Central memory CD8-positive, alpha-beta T cell (primary cell): ENCODE measurements around the gene CCDC87.

Source experiments
- ATAC-seq: fragments of 150-1000 bp; cut with Tn5 transposase; replicated peaks from 2 replicates; pipeline ENCODE4 v1.10.0; 2022; ENCODE audit warnings: mild to moderate bottlenecking, moderate FRiP score, moderate number of reproducible peaks; ENCODE audit not compliant: poor library complexity, severe bottlenecking; ENCODE audit errors: extremely low read depth
- DNase-seq, 2 donors: peaks; one replicate each; pipeline ENCODE4 v3.0.0; 2021; ENCODE audit warnings: low spot score in 2 of 2
- H3K27ac Mint-ChIP-seq: one replicate; pipeline ENCODE4 v1.8.0; 2022; ENCODE audit warnings: low read depth, mild to moderate bottlenecking, moderate library complexity, mixed read lengths
- H3K27me3 Mint-ChIP-seq: one replicate; pipeline ENCODE4 v1.8.0; 2022; ENCODE audit warnings: mixed read lengths
- H3K36me3 Mint-ChIP-seq: one replicate; pipeline ENCODE4 v1.8.0; 2022; ENCODE audit warnings: mild to moderate bottlenecking, moderate library complexity, mixed read lengths; ENCODE audit not compliant: insufficient read depth
- H3K4me1 Mint-ChIP-seq: one replicate; pipeline ENCODE4 v1.8.0; 2022; ENCODE audit warnings: mixed read lengths
- H3K4me3 Mint-ChIP-seq: one replicate; pipeline ENCODE4 v1.8.0; 2022; ENCODE audit warnings: mild to moderate bottlenecking, moderate library complexity, mixed read lengths
- H3K9me3 Mint-ChIP-seq: one replicate; pipeline ENCODE4 v1.8.0; 2022; ENCODE audit warnings: mixed read lengths

The CCDC87 gene

GRCh38 chr11:66566221-66566620 lies 26.6 kb downstream of the CCDC87 start:
- Mint-ChIP-seq H3K4me1 (peaks cover 5% of the 10 kb centered on the region), H3K9me3 (no peaks in the 10 kb centered on the region), H3K36me3 (no peaks in the 10 kb centered on the region), H3K4me3 (no peak overlapping the region), H3K27me3 (peaks cover 9% of the 10 kb centered on the region), H3K27ac (no peak overlapping the region)
- no peak for ATAC-seq
- DNase-seq: no peak

- Mint-ChIP-seq H3K27ac (no peak overlapping the region), H3K27me3 (no peaks in the 10 kb centered on the region), H3K36me3 (no peaks in the 10 kb centered on the region), H3K9me3 (no peaks in the 10 kb centered on the region), H3K4me1 (peaks cover 5% of the 10 kb centered on the region), H3K4me3 (no peak overlapping the region)
- ATAC-seq: no peak
- no peak for DNase-seq
Observed at GRCh38 chr11:66564984-66565383, 27.9 kb downstream of the CCDC87 start.

- DNase-seq (no peak), ATAC-seq (no peak)
- Mint-ChIP-seq H3K4me3 (no peak overlapping the region), H3K27ac (no peak overlapping the region), H3K9me3 (no peaks in the 10 kb centered on the region), H3K36me3 (no peaks in the 10 kb centered on the region), H3K4me1 (peaks cover 5% of the 10 kb centered on the region), H3K27me3 (no peaks in the 10 kb centered on the region)
Observed at GRCh38 chr11:66564538-66564937, 28.3 kb downstream of the CCDC87 start.

GRCh38 chr11:66563832-66564231 lies 29.0 kb downstream of the CCDC87 start:
- H3K4me3 Mint-ChIP-seq: no peak overlapping the region
- DNase-seq (no peak), ATAC-seq (no peak)
- peaks cover 5% of the 10 kb centered on the region for H3K4me1 Mint-ChIP-seq
- no peak overlapping the region for H3K27ac Mint-ChIP-seq
- H3K9me3 Mint-ChIP-seq: no peaks in the 10 kb centered on the region
- H3K36me3 Mint-ChIP-seq: no peaks in the 10 kb centered on the region
- no peaks in the 10 kb centered on the region for H3K27me3 Mint-ChIP-seq

- Mint-ChIP-seq H3K4me3 (no peak overlapping the region), H3K36me3 (no peaks in the 10 kb centered on the region), H3K9me3 (no peaks in the 10 kb centered on the region), H3K27ac (no peak overlapping the region), H3K4me1 (no peaks in the 10 kb centered on the region), H3K27me3 (no peaks in the 10 kb centered on the region)
- DNase-seq (no peak), ATAC-seq (no peak)
Observed at GRCh38 chr11:66562907-66563583, 29.8 kb downstream of the CCDC87 start.

- Mint-ChIP-seq H3K36me3 (no peaks in the 10 kb centered on the region), H3K4me3 (no peak overlapping the region), H3K9me3 (no peaks in the 10 kb centered on the region), H3K4me1 (no peaks in the 10 kb centered on the region), H3K27ac (no peak overlapping the region), H3K27me3 (no peaks in the 10 kb centered on the region)
- DNase-seq (no peak), ATAC-seq (no peak)
Observed at GRCh38 chr11:66562275-66562674, 30.6 kb downstream of the CCDC87 start.

- no peak for ATAC-seq
- Mint-ChIP-seq H3K4me3 (no peak overlapping the region), H3K27ac (no peak overlapping the region), H3K9me3 (no peaks in the 10 kb centered on the region), H3K27me3 (no peaks in the 10 kb centered on the region), H3K4me1 (no peaks in the 10 kb centered on the region), H3K36me3 (no peaks in the 10 kb centered on the region)
- no peak for DNase-seq
Observed at GRCh38 chr11:66561975-66562248, 31.0 kb downstream of the CCDC87 start.

- Mint-ChIP-seq H3K27ac (no peak overlapping the region), H3K27me3 (no peaks in the 10 kb centered on the region), H3K9me3 (no peaks in the 10 kb centered on the region), H3K4me3 (no peak overlapping the region), H3K36me3 (no peaks in the 10 kb centered on the region), H3K4me1 (no peaks in the 10 kb centered on the region)
- ATAC-seq (no peak), DNase-seq (no peak)
Observed at GRCh38 chr11:66561178-66561974, 31.5 kb downstream of the CCDC87 start.

GRCh38 chr11:66559866-66560676 lies 32.8 kb downstream of the CCDC87 start:
- H3K27me3 Mint-ChIP-seq: no peaks in the 10 kb centered on the region
- no peaks in the 10 kb centered on the region for H3K9me3 Mint-ChIP-seq

GRCh38 chr11:66559142-66559865 lies 33.6 kb downstream of the CCDC87 start:
- no peaks in the 10 kb centered on the region for H3K9me3 Mint-ChIP-seq
- H3K4me1 Mint-ChIP-seq: no peaks in the 10 kb centered on the region
- H3K4me3 Mint-ChIP-seq: no peak overlapping the region
- DNase-seq (no peak), ATAC-seq (no peak)
- no peaks in the 10 kb centered on the region for H3K27me3 Mint-ChIP-seq
- no peaks in the 10 kb centered on the region for H3K36me3 Mint-ChIP-seq
- no peak overlapping the region for H3K27ac Mint-ChIP-seq

More at GRCh38 chr11:66559866-66560676, 32.8 kb downstream of the CCDC87 start:
- Mint-ChIP-seq H3K27ac (no peak overlapping the region), H3K36me3 (no peaks in the 10 kb centered on the region), H3K4me1 (no peaks in the 10 kb centered on the region), H3K4me3 (no peak overlapping the region)
- no peak for ATAC-seq
- DNase-seq: no peak

GRCh38 chr11:66557733-66558326 lies 35.0 kb downstream of the CCDC87 start:
- H3K4me1 Mint-ChIP-seq: no peaks in the 10 kb centered on the region
- no peak overlapping the region for H3K4me3 Mint-ChIP-seq
- H3K27ac Mint-ChIP-seq: no peak overlapping the region
- ATAC-seq (no peak), DNase-seq (no peak)
- H3K9me3 Mint-ChIP-seq: no peaks in the 10 kb centered on the region
- H3K36me3 Mint-ChIP-seq: no peaks in the 10 kb centered on the region
- H3K27me3 Mint-ChIP-seq: no peaks in the 10 kb centered on the region

- Mint-ChIP-seq H3K27ac (no peak overlapping the region), H3K27me3 (no peaks in the 10 kb centered on the region), H3K9me3 (no peaks in the 10 kb centered on the region)
Observed at GRCh38 chr11:66556086-66556485, 36.8 kb downstream of the CCDC87 start.

More at GRCh38 chr11:66556086-66556485, 36.8 kb downstream of the CCDC87 start:
- DNase-seq (no peak), ATAC-seq (no peak)
- no peak overlapping the region for H3K4me3 Mint-ChIP-seq
- no peaks in the 10 kb centered on the region for H3K36me3 Mint-ChIP-seq
- no peaks in the 10 kb centered on the region for H3K4me1 Mint-ChIP-seq
